Activated CD4-positive, alpha-beta memory T cell treated with anti-CD3 and anti-CD28 coated beads for 36 hours (primary cell): Measurements from ENCODE around the gene IBA57. TPM values are rescaled to one million over a fixed set of nuclear protein-coding genes. Genes with fewer than 3 reads are reported as not detected.
"Not testable (repeated sequence)": the region's sequence is repeated elsewhere in the genome, so short reads cannot be mapped to it uniquely, and the experiment has no call there.

Experiments used
- CTCF ChIA-PET: fragments of 350-600 bp; sonication (Branson Sonifier 250); formaldehyde crosslinking; loops from one replicate; lab custom pipeline; 2021; ENCODE audit warnings: antibody characterized with exemption, inconsistent platforms; lab: Charles Lee
- POLR2A ChIA-PET: fragments of 350-600 bp; sonication (Branson Sonifier 250); formaldehyde crosslinking; loops from one replicate; lab custom pipeline; 2021; ENCODE audit warnings: antibody characterized with exemption; lab: Charles Lee
- DNase-seq: peaks from one replicate; pipeline ENCODE4 v3.0.0-alpha.2; 2020
- H3K27ac Mint-ChIP-seq: one replicate; pipeline ENCODE4 v1.8.0; 2021; ENCODE audit warnings: mixed read lengths
- H3K27me3 Mint-ChIP-seq: one replicate; pipeline ENCODE4 v1.8.0; 2021; ENCODE audit warnings: mixed read lengths
- H3K36me3 Mint-ChIP-seq: one replicate; pipeline ENCODE4 v1.8.0; 2021; ENCODE audit warnings: mixed read lengths
- H3K4me1 Mint-ChIP-seq: one replicate; pipeline ENCODE4 v1.8.0; 2021; ENCODE audit warnings: low read depth, mixed read lengths
- H3K4me3 Mint-ChIP-seq: one replicate; pipeline ENCODE4 v1.8.0; 2021; ENCODE audit warnings: mild to moderate bottlenecking, mixed read lengths
- H3K9me3 Mint-ChIP-seq: one replicate; pipeline ENCODE4 v1.8.0; 2021; ENCODE audit warnings: mixed read lengths
- intact Hi-C: fragments of 100-400 bp; cut with micrococcal nuclease; formaldehyde crosslinking; loops from one replicate; pipeline ENCODE4 v1.15.1; 2023
- total RNA-seq, 2 experiments: library from RNA; stranded (reverse); gene quantifications; one replicate each; pipeline ENCODE4 v1.2.3, GENCODE V29; 2021

Gene IBA57
- total RNA-seq, 2 experiments from 2014 or later = 3.8 to 4.8 TPM

DNA sequence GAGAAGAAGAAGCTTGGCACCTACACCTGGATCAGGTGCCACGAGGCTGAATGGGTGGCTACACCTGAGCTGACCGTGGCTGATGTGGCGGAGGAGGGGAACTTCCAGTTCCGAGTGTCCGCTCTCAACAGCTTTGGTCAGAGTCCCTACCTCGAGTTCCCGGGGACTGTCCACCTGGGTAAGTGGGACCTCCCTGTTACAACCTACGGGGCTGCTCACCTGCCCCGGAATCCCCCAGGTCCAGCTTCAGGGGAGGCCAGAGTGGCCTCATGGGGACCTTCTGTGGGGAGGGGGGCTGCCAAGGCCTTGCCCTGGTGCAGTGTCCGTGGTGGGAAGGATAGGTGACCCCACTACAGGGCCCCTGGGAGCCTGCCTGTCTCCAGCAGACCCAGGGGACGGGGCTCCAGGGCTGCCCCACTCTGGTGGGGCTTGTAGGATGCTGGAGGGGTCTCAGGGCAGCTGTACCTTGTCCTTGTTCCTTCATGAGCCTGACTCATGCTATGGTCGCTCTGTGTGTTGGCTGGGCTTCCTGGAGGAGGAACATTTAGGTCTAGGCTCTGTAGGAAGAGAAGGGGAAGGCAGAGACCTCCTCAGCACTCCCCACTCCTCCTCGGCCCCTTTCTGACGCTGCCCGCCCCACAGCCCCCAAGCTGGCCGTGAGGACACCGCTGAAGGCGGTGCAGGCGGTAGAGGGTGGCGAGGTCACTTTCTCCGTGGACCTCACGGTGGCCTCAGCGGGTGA, 49.5 kb downstream of the IBA57 start:
- Mint-ChIP-seq H3K9me3 (no peaks in the 10 kb centered on the region), H3K27ac (no peak overlapping the region), H3K4me1 (peaks cover 2% of the 10 kb centered on the region), H3K27me3 (no peaks in the 10 kb centered on the region), H3K4me3 (peak overlapping the region; percentile 20), H3K36me3 (no peaks in the 10 kb centered on the region)
- ChIA-PET CTCF (interaction anchor here (1.5 kb wide), 1 partner anchor 257 kb away, joined by 5 read pairs; no protein-coding TSS in a partner anchor), POLR2A (no interaction called here)
- no peak for DNase-seq
- intact Hi-C loops = no loop called here

DNA sequence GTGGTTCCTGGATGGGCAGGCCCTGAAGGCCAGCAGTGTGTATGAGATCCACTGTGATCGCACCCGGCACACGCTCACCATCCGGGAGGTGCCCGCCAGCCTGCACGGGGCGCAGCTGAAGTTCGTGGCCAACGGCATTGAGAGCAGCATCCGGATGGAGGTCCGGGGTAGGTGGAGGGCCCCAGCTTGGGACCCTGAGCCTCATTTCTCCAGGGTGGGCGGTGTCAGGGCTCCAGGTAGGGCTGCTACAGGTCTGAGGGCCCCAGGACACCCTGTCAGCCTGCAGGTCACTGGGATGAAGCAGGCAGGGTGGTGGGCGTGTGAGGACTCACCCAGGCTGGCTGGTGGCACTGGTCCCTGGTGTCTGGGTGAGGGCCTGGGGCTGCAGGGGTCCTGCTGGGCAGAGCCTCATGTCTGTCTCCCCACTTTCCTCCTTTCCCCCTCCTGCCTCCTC, 50.1 kb downstream of the IBA57 start:
- ChIA-PET CTCF (no interaction called here), POLR2A (no interaction called here)
- intact Hi-C loops = no loop called here
- H3K4me1 Mint-ChIP-seq = peaks cover 2% of the 10 kb centered on the region
- H3K36me3 Mint-ChIP-seq = no peaks in the 10 kb centered on the region
- DNase-seq = no peak
- no peaks in the 10 kb centered on the region for H3K27me3 Mint-ChIP-seq
- no peaks in the 10 kb centered on the region for H3K9me3 Mint-ChIP-seq
- H3K4me3 Mint-ChIP-seq = no peak overlapping the region
- no peak overlapping the region for H3K27ac Mint-ChIP-seq

DNA sequence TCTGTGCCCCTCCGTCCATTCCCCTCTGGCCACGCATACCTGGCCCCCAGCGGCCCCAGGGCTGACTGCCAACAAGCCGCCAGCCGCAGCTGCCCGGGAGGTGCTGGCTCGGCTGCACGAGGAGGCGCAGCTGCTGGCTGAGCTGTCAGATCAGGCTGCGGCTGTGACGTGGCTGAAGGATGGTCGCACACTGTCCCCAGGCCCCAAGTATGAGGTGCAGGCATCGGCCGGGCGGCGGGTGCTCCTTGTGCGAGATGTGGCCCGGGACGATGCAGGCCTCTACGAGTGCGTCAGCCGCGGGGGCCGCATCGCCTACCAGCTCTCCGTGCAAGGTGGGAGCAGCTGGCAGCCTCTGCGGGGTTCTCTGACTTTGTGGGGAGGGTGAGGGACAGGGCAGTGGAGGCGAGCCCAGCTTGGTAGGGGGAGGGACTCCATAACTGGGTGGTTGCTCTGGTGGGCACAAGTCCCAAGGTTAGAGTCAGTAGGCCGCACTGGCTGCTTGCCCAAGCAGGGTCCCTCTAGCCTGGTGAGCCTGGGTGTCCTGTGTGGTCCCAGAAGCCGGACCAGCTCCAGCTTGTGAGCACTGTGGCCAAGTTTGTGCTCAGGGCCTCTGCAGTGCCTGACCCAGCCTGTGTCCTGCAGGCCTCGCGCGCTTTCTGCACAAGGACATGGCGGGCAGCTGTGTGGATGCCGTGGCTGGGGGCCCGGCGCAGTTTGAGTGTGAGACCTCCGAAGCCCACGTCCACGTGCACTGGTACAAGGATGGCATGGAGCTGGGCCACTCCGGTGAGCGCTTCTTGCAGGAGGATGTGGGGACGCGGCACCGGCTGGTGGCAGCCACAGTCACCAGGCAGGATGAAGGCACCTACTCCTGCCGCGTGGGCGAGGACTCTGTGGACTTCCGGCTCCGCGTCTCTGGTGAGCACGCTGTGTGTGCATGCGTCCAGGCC, 51.0 kb downstream of the IBA57 start:
- DNase-seq = no peak
- intact Hi-C loops = no loop called here
- Mint-ChIP-seq H3K27me3 (no peaks in the 10 kb centered on the region), H3K9me3 (no peaks in the 10 kb centered on the region), H3K4me3 (no peak overlapping the region), H3K27ac (no peak overlapping the region), H3K36me3 (no peaks in the 10 kb centered on the region), H3K4me1 (peaks cover 2% of the 10 kb centered on the region)
- ChIA-PET CTCF (no interaction called here), POLR2A (no interaction called here)

GRCh38 chr1:228217551-228218344, 52.1 kb downstream of the IBA57 start:
- ChIA-PET POLR2A (no interaction called here), CTCF (no interaction called here)

GRCh38 chr1:228218513-228219244, 53.1 kb downstream of the IBA57 start:
- Mint-ChIP-seq H3K4me3 (no peak overlapping the region), H3K9me3 (peaks cover 1% of the 10 kb centered on the region), H3K36me3 (peaks cover 1% of the 10 kb centered on the region), H3K27me3 (no peaks in the 10 kb centered on the region), H3K27ac (no peak overlapping the region), H3K4me1 (no peaks in the 10 kb centered on the region)
- no peak for DNase-seq
- CTCF ChIA-PET = no interaction called here
- intact Hi-C loops = no loop called here
- POLR2A ChIA-PET = no interaction called here

More at GRCh38 chr1:228217551-228218344, 52.1 kb downstream of the IBA57 start:
- no peak overlapping the region for H3K27ac Mint-ChIP-seq
- no peaks in the 10 kb centered on the region for H3K9me3 Mint-ChIP-seq
- peaks cover 2% of the 10 kb centered on the region for H3K4me1 Mint-ChIP-seq
- H3K27me3 Mint-ChIP-seq = no peaks in the 10 kb centered on the region
- no peak for DNase-seq
- H3K4me3 Mint-ChIP-seq = no peak overlapping the region
- H3K36me3 Mint-ChIP-seq = no peaks in the 10 kb centered on the region
- intact Hi-C loops = no loop called here

- ChIA-PET POLR2A (no interaction called here), CTCF (no interaction called here)
- Mint-ChIP-seq H3K36me3 (peaks cover 8% of the 10 kb centered on the region), H3K4me1 (no peaks in the 10 kb centered on the region), H3K27me3 (no peaks in the 10 kb centered on the region), H3K27ac (no peak overlapping the region), H3K4me3 (no peak overlapping the region), H3K9me3 (peaks cover 6% of the 10 kb centered on the region)
- DNase-seq = no peak
- intact Hi-C loops = no loop called here
Observed at GRCh38 chr1:228219245-228219961, 53.8 kb downstream of the IBA57 start.

- Mint-ChIP-seq H3K27me3 (no peaks in the 10 kb centered on the region), H3K27ac (no peak overlapping the region), H3K9me3 (peaks cover 13% of the 10 kb centered on the region), H3K4me1 (no peaks in the 10 kb centered on the region), H3K4me3 (no peak overlapping the region), H3K36me3 (peaks cover 15% of the 10 kb centered on the region)
- ChIA-PET POLR2A (no interaction called here), CTCF (no interaction called here)
- intact Hi-C loops = no loop called here
- DNase-seq = no peak
Observed at GRCh38 chr1:228219962-228220780, 54.6 kb downstream of the IBA57 start.

- H3K4me3 Mint-ChIP-seq, CTCF ChIA-PET, H3K4me1 Mint-ChIP-seq, H3K27me3 Mint-ChIP-seq, intact Hi-C loops, POLR2A ChIA-PET, DNase-seq, H3K27ac Mint-ChIP-seq: not testable (repeated sequence)
- Mint-ChIP-seq H3K9me3 (peaks cover 16% of the 10 kb centered on the region), H3K36me3 (peaks cover 24% of the 10 kb centered on the region)
Observed at GRCh38 chr1:228221097-228221496, 55.5 kb downstream of the IBA57 start.

DNA sequence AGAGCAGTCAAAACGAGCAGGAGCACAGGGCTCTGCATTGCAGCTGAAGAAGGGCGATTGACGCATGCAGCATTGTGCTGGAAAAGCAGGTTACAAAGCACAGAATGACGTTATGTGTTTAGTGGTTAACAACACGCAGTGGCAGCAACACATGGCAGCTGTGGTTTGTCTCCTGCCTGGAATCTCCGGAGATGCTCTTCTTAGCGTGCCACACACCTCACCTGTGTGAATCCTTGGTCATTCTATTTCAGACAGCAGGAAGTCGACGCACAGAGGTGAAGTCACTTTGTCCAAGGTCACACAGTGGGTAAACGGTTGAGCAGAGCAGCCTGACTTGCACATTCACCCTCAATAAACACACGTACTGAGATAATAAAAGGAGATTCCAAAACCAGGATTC, 56.9 kb downstream of the IBA57 start:
- Mint-ChIP-seq H3K9me3 (peaks cover 16% of the 10 kb centered on the region), H3K27ac (no peak overlapping the region), H3K4me3 (no peak overlapping the region), H3K27me3 (no peaks in the 10 kb centered on the region), H3K36me3 (peaks cover 24% of the 10 kb centered on the region), H3K4me1 (no peaks in the 10 kb centered on the region)
- no peak for DNase-seq
- intact Hi-C loops = no loop called here
- CTCF ChIA-PET = no interaction called here
- POLR2A ChIA-PET = no interaction called here
